NT2/D1 (cell line): ENCODE measurements around the gene TLL2.

Source experiments
- SUZ12 ChIP-seq: IDR thresholded peaks from 2 replicates; pipeline ENCODE4 v1.6.1; 2011; ENCODE audit not compliant: insufficient read length, insufficient read depth; ENCODE audit errors: extremely low read depth
- YY1 ChIP-seq: IDR thresholded peaks from 2 replicates; pipeline ENCODE4 v1.6.1; 2011; ENCODE audit not compliant: insufficient read length, insufficient read depth
- ZNF274 ChIP-seq: IDR thresholded peaks from 2 replicates; pipeline ENCODE4 v1.6.1; 2011; ENCODE audit warnings: mild to moderate bottlenecking, low read depth, low read length

DNA sequence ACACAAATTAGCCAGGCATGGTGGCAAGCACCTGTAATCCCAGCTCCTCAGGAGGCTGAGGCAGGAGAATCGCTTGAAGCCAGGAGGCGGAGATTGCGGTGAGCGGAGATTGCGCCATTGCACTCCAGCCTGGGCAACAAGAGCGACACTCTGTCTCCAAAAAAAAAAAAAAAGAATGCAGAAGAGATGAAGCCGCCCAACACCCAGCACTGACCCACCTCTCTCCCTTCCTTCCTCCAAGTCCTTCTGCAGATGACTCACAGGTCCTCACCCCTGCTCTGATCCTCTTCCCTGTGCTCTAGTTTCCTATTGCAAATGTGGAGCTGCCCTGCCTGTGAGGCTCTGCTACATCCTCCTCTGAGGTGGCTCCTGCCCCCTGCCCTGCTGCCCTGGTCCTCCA lies 132.9 kb downstream of the TLL2 start:
- no peak for TF ChIP-seq SUZ12
- no peak for TF ChIP-seq ZNF274
- TF ChIP-seq YY1: no peak
